ENCODE results near the gene GAA.

DNA sequence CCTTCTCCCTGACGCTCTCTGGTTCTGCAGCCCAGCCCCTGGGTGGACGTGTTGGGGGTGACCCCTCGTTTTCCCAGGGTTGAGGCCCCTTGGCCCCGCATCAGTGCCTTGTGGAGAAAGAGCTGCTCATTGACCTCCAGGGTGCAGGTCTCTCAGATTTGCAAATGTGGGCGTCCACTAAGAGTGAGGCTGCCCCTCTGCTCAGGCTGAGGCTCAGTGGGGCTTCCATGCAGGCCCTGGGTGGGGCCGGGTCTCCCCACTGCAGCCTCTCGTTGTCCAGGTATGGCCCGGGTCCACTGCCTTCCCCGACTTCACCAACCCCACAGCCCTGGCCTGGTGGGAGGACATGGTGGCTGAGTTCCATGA is 9.0 kb downstream of the GAA start:
- TF ChIP-seq, protein P1, sequence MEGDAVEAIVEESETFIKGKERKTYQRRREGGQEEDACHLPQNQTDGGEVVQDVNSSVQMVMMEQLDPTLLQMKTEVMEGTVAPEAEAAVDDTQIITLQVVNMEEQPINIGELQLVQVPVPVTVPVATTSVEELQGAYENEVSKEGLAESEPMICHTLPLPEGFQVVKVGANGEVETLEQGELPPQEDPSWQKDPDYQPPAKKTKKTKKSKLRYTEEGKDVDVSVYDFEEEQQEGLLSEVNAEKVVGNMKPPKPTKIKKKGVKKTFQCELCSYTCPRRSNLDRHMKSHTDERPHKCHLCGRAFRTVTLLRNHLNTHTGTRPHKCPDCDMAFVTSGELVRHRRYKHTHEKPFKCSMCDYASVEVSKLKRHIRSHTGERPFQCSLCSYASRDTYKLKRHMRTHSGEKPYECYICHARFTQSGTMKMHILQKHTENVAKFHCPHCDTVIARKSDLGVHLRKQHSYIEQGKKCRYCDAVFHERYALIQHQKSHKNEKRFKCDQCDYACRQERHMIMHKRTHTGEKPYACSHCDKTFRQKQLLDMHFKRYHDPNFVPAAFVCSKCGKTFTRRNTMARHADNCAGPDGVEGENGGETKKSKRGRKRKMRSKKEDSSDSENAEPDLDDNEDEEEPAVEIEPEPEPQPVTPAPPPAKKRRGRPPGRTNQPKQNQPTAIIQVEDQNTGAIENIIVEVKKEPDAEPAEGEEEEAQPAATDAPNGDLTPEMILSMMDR (IDR thresholded peaks at IDR 0.05): no peak
- no peak for TF ChIP-seq POLR2A (IDR thresholded peaks at IDR 0.05)
